HG03280 (cell line): Measurements from ENCODE around the gene KRTAP10-10.
"Not testable (repeated sequence)": the region's sequence is repeated elsewhere in the genome, so short reads cannot be mapped to it uniquely, and the experiment has no call there.

Experiments
- ATAC-seq: cut with Tn5 transposase; IDR thresholded peaks from one replicate; pipeline ENCODE4 v1.9.1; 2021; ENCODE audit warnings: mild to moderate bottlenecking, moderate library complexity; ENCODE audit not compliant: unreplicated experiment

Gene KRTAP10-10

GRCh38 chr21:44649521-44650100 lies 12.5 kb downstream of the KRTAP10-10 start:
- no peak for ATAC-seq

- no peak for ATAC-seq
These were observed 13.3 kb downstream of the KRTAP10-10 start for GRCh38 chr21:44650265-44650972.

- no peak for ATAC-seq
These were observed 14.0 kb downstream of the KRTAP10-10 start for GRCh38 chr21:44650973-44651675.

DNA sequence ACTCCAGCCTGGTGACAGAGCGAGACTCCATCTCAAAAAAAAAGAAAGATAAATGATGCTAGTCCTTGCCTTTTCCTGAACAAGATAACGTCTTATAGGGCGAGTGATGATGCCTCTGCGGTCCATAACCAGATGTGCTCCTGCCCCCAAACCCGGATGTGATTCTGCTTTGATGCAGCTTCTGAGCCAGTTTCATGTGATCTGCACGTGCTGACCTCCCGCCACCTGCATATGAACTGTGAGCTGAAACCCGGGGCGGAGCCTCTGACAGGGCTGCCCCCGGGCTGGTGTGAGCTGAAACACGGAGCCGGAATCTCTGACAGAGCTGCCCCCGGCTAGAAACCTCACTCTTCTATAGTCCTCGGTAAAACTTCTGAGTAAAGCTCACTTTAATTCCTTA lies 16.0 kb downstream of the KRTAP10-10 start:
- ATAC-seq = no peak

DNA sequence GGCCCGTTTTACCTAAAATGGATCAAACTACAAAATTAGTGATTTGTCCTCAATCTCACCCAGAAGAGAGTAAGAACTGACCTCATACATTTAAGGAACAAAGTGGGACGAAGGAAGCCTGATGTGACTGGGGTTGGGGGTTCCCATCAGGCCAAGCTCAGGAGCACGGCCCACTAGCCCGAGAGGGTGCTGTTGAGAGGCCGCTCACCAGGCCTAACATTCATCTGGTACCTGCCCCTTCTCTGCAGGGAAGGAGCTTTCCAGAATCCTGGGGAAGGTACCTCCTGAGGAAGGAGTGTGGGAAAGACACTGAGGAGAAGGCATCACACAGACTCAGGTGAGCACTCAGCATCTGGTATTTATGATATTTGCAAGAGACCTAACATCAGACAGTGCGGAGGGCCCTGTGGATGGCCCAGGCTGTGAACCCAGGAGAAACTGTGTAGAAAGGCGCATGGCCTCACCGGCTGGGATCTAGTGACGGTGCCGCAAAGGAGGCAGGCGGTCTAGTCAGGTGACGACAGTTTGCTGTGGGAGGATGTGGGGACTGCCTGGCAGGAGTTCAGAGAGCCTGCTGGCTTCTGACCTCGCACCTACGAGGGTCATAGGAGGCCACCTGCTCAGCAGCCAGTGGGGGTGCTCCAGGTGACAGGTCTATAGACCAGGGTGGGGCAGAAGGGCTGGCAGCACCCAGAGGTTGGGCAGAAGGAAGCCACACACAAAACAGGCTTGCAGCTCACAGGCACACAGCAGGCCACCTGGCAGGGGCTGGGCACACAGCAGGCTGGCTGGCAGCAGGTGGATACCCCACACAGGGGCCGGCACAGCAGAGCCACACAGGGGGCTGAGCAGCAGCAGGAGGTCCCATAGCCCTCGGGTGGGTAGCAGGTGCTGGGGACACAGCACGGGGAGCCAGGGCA lies 16.8 kb downstream of the KRTAP10-10 start:
- no peak for ATAC-seq

GRCh38 chr21:44654576-44655175 lies 17.5 kb downstream of the KRTAP10-10 start, which contains the start of gene KRTAP12-4:
Gene KRTAP12-4 (minus strand): TSS chr21:44654659. CDS start chr21:44654614, 45 bp downstream.
- no peak for ATAC-seq

- ATAC-seq = no peak
These were observed 19.7 kb downstream of the KRTAP10-10 start for GRCh38 chr21:44656868-44657267.

DNA sequence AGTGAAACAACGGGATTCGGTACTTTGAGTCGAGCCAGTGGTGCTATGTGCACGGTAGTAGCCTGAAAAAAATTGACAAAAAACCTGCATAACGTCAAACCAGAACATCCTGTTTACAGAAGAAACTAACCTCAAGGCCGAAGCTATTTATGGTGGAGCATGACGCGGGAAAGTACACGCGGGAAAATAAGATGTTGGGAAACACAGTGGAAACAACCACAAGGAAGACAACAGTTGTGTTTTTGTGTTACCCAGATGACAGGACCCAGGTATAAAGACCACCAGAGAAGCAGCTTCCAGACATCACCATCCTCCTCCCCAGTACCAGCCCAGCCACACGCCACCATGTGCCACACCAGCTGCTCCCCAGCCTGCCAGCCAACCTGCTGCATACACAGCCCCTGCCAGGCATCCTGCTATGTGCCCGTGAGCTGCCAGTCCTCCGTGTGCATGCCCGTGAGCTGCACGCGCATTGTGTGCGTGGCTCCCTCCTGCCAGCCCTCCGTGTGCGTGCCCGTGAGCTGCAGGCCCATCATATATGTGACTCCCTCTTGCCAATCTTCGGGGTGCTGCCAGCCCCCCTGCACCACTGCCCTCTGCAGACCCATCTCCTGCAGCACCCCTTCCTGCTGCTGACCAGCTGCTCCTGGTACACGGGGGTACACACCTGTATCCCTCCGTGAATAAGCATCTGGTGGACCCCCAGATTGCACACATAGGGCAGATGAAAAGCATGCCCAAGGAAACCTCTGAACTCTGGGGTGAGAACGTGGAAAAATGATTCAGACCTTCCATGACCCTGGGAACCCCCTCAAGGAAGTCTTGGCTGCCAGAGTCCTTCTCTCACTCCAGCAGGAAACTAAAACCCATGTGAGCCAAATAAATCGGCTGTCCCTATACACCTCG lies 20.7 kb downstream of the KRTAP10-10 start, which contains the start of gene KRTAP12-3:
Gene KRTAP12-3 (plus strand): TSS at position 298 of the 906 bp plus-strand sequence. CDS start 48 bp downstream, at position 346.
- no peak for ATAC-seq

GRCh38 chr21:44658541-44658910 lies 21.4 kb downstream of the KRTAP10-10 start:
- no peak for ATAC-seq

- ATAC-seq = no peak
These were observed 21.9 kb downstream of the KRTAP10-10 start for GRCh38 chr21:44658913-44659595.

GRCh38 chr21:44661567-44661966 lies 24.4 kb downstream of the KRTAP10-10 start:
- not testable (repeated sequence) for ATAC-seq

DNA sequence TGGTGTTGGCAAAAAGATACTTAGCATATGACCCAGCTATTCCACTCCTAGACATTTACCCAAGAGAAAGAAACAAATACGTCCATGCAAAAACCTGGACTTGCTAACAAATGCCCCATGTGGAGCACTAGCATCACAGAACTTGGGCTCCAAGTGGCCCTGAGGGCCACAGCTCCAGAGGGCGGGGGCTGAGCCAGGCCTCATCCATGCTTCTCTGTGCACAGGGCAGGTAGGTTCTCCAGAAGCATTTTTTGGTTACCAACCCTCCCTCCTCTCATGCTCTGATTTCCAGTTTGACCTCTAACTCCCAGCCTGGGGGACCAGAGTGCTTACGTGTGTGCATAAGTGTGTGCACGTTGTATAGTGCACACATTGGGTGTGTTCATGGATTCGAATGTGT lies 27.5 kb downstream of the KRTAP10-10 start:
- no peak for ATAC-seq

- ATAC-seq = no peak
These were observed 29.5 kb downstream of the KRTAP10-10 start, which contains the start of gene KRTAP12-2 for GRCh38 chr21:44666401-44667320. Gene KRTAP12-2 (minus strand): TSS chr21:44666927. CDS start chr21:44666886, 41 bp downstream.

GRCh38 chr21:44667612-44668011 lies 30.5 kb downstream of the KRTAP10-10 start:
- no peak for ATAC-seq

DNA sequence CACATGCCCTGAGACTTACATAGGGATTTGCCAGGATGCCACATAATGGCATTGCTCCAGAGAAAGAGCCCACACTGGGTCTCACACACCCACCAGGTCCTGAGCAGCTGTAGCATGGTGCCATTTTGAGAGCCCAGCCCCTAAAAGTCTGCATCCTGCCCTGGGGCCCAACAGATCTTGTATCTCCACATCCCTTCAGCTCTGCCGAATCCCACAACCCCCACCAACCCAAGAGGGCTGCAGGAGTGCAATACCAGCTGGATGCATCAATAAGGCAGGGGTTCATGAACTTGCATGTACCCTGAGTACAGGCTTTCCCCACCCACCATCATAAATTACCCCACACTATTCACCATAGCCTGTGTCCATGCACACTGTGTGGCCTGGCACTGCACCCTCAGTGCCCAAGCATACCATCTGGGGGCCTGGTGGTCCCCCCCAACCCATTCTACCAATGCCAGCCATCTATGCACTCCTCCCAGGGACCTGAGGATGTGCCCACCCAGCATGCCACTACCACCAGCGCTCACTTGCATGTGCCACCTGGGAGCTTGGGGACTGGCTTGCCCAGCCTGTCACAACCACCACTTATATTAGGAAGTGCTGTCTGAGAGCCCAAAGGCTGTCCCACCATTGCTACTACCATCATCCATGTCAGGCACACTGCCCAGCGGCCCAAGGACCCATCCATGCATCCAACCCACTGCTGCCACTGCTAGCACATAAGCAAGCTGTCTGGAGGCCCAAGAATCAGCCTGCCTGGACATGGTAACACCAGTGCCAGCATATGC lies 33.7 kb downstream of the KRTAP10-10 start:
- no peak for ATAC-seq

GRCh38 chr21:44671911-44672310 lies 34.8 kb downstream of the KRTAP10-10 start:
- ATAC-seq = no peak

DNA sequence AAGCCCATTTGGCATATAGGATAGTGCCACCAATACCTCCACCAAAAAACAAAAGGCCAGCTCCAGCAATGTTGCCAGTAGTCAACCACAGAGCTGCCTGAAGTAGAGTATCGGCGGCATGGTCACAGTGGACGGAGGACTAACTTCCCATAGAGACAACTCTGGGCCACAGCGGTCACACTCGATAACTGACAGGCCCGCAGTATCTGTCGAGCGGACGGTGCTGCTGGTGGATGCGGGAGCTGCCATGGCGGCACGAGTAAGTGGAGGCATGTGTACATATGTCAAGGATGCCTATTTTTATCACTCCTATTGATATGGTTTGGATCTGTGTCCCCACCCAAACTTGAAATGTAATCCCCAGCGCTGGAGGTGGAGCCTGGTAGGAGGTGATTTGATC lies 40.7 kb downstream of the KRTAP10-10 start:
- no peak for ATAC-seq
